Limb (tissue), 2 donors: Measurements from ENCODE around the gene ZNF662.

Experiments used
- DNase-seq, 2 donors: peaks; one replicate each; pipeline ENCODE4 v3.0.0-alpha.2; 2016; ENCODE audit errors: extremely low spot score in 2 of 2

ZNF662 gene

DNA sequence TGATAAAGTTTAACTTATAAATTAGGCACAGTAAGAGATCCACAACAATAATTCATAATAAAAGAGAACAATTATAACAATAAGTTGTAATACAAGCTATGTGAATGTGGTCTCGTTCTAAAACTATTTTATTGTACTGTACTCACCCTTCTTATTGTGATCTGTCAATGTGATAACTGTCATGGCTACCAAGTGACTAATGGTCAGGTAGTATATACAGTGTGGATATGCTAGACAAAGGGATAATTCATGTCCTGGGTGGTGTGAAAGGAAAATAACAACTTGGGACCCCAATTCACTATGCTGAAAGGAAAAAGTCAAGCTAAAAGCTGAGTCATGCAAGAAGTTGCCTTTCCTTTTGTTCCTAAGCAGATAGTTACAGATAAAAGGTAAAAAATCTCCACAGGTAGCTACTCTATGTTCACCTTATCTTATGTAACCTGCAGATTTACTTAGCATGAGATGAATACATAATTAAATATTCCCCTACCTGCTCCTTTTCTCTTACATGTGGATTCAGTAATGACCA lies 19.6 kb upstream of the ZNF662 start:
- no peak for DNase-seq

DNA sequence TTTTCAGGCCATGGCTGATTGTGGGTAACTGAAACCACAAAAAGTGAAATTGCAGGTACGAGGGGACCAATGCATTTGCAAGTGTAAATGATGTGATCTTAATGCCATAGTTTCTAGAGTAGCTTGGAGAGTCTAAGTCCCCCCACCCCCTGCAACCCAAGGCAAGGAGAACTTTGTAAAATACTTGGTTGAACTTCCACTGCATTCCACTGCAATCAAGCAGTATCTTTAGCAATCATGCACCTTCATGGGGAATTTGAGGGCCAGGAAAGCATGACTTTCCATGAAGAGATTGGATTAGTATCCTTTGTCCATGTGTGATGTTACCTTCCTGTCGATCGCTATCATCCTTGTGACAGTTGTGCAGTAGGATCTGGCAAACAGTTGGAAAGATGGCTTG lies 18.9 kb upstream of the ZNF662 start:
- DNase-seq = no peak

DNA sequence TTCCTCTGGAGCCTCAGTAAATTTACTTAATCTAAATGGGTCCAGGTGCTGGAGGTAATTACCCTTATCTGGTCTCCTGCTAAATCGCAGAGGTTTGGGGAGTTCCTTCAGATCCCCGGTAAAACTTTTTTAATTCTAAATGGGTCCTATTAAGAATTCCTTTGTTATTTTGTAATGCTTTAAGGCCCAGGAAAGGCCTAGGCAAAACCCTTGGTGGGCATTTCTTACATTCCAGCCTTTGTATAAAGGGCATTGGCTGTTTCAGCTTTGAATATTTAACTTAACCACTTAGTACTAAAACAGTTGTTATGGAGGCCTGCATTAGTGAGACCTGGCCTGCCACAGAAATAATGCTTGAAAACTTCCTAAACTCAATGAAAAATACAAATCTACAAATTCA lies 14.9 kb upstream of the ZNF662 start:
- DNase-seq = no peak

DNA sequence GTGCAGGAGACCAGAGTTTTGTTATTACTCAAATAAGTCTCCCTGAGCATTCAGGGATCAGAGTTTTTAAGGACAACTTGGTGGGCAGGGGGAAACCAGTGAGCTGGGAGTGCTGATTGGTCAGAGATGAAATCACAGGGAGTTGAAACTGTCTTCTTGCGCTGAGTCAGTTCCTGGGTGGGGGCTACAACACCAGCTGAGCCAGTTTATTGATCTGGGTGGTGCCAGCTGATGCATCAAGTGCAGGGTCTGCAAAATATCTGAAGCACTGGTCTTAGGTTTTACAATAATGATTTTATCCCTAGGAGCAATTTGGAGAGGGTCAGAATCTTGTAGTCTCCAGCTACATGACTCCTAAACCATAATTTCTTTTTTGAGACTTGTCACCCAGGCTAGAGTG lies 13.8 kb upstream of the ZNF662 start:
- DNase-seq = no peak

DNA sequence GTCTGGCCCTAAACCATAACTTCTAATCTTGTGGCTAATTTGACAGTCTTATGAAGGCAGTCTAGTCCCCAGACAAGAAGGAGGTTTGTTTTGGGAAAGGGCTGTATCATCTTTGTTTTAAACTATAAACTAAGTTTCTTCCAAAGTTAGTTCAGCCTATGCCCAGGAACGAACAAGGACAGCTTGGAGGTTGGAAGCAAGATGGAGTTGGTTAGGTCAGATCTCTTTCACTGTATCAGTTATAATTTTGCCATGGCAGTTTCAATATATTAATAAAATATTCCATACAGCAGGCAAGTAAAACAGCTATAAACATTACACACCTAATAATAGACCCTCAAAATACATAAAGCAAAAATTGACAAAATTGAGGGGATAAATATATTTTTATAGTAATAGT lies 13.1 kb upstream of the ZNF662 start:
- DNase-seq = no peak

DNA sequence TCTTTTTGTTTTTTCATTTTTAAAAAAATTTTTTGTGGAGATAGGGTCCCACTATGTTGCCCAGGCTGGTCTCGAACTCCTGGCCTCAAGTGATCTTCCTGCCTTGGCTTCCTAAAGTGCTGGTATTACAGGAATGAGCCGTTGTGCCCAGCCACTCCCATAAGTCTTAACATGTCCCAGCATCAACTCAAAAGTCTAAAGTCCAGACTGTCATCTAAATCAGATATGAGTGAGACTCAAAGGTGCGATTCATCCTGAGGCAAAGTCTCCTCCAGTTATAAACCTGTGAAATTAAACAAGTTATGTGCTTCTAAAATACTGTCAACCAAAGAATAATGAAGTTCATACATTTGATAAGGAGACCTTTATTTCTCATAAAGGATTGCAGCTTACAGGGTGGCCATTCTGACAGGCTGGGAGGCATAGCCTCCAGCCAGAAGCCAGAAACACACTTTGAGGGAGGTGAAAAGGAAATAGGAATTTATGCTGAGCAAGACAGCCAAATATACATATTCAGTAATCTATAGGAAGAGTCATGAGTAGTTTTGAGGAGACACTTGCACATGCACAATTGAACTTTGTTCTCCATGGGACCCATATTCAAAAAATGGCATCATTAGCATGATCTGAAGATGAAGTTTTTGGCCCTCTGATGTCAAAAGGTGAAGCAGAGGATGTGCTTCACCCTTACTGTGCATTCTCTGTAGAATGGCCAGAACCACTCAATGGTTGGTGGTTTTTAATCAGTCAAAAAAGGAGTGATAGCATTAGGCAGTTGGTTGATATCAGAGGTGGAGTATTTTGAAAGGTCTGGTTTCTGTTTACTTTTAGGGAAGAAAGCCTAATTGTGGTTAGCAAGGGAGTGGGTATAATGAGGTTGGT lies 11.0 kb upstream of the ZNF662 start:
- no peak for DNase-seq

DNA sequence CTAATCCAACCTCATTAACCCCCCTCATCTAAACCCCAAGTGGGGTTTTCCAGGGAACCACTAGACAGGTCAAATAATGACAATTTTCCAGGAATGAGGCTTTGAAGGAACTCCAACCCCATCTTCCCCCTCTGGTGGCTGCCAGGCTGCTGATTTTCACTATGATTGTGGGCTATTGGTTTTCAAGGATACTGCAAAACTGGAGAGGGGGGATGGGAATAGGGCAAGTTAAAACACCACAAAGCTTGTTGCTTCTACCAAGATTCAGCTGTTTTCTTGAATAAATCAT lies 10.4 kb upstream of the ZNF662 start:
- no peak for DNase-seq

DNA sequence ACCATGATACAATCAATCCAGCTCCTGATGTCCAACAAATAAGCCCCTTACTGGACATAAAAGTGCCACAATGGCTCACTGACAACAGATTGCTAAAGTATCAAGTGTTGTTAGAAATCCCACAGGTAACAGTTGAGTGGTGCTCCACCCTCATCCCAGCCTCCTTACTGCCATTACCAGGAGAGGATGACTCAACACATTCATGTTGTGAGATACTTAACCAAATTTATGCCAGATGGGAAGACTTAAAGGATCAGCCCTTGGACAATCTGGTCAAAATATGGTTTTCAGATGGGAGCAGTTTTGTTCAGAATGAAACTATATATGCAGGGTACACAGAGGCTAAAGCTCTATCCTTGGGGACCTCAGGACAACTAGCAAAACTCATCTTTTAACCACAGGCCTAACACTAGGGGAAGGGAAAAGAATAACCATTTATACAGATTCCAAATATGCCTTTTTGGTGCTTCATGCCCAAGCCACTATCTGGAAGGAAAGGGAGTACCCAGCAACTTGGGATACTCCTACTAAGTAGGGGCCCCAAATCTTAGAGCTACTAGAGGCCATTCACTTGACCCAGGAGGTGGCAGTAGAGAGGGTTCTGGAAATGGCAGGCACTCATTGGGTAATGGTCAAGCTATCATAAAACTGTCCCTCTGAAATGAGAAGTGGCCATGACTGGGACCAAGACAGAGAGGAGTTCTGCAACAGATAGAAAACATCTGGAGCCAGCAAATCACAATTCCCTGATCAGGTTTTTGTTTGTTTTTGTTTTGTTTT lies 6.9 kb upstream of the ZNF662 start:
- no peak for DNase-seq

DNA sequence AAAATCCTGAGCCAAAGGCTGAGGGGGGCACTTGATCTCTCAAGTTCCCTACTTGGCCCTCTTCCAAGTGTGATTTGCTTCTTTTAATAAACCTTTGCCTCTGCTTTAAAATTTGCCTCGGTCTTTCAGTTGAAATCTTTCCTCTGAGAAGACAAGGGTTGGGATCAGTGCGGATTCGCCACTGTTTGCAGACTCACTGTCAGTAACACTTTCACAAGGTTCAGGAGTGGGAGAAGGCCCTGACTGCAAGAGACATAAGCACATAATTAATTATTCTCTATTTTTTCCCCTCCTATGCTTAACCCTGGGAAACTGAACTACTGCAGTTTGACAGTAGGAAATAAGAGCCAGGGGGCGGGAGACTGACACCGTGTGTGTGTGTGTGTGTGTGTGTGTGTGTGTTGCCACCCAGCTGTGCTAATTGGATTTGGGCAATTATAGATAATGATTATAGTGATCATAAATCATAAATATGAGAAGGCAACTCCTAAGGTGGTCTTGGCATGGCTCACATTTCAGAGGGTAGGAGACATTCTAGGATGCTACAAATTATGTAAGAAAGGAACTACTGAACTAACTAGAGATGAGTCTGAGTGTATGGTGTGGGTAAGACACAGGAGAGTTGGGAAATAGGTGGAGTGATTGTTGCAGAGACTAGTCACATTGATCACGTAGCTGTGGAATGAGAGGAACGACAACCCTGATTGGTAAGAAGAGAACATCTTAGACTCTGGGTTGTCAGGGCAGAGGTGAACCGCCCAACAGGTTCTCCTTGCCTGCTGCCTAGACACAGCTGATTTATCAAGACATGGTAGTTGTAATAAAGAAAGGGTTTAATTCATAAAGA lies 5.5 kb upstream of the ZNF662 start:
- no peak for DNase-seq

DNA sequence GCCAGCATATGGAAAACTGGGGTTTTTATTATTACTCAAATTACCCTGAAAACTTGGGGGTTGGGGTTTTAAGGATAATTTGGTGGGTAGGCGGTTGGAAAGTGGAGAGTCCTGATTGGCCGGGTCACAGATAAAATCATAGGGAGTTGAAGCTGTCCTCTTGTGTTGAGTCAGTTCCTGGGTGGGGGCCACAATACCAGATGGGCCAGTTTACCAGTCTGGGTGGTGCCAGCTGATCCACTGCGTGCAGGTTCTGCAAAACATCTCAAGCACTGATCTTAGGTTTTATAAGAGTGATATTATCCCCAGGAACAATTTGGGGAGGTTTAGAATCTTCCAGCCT lies 4.9 kb upstream of the ZNF662 start:
- no peak for DNase-seq

DNA sequence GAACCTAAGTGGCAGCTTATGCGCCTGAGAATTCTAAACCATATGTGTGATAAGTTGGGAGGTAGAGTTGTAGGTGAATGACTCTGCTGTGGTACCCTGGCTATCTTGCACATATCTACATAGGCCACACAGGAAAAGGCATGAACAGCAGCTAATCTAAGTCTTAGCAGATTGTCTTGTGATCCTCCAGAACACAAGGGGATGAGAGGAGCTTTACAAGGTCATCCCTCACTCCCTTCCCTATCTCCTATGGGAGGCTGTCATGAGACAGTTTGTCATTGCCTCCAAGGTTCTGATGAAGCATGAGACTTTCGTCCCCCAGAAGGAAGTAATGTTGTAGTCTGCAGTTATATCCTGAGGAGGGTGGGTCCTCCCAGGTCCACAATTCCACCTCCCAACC lies 3.7 kb upstream of the ZNF662 start:
- no peak for DNase-seq

DNA sequence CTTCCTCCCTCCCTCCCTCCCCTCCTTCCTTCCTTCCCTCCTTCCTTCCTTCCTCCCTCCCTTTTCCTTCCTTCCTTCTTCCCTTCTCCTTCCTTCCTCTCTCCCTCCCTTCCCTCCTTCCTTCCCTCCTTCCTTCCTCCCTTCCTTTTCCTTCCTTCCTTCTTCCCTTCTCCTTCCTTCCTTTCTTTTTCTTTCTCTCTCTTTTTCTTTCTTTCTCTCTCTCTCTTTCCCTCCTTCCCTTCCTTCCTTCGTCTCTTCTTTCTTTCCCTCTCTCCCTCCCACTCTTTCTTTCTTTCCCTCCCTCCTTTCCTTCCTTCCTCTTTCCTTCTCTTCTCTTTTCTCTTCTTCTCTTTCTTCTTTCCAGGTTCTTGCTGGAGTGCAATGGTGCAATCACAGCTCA lies 1.9 kb upstream of the ZNF662 start:
- DNase-seq = no peak

DNA sequence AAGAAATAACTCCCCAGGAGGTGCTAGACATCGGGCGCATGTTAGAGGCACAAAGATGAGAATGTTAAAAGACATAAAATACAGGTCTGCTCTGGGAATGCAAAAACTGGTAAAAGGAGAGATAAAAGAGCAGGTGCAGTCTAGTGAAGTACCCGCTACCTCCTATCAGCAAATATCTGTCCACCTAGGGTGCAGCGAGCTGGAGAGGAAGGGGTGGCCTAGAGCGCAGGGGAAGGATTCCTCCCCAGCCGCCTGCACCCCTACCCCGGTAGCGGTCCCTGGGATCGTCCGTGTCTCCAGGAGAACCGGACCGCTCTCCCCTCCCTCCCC lies 237 bp upstream of the ZNF662 start:
- no peak for DNase-seq

DNA sequence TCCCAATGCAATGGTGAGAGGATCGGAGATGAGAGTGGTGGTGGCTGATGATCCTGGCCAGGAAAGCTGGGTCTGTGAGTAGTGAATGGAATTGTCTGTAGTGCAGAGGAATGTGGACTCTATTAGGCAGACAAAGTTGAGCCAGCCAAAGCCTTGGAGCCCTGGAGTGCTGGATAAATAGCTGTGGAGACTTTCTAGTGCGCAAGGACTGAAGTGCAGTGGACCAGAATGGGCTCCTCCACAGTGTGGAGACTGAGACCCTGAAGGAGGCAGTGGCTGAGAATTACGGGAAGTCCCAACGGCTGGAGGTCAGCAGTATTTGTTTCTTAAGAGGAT lies 874 bp downstream of the ZNF662 start:
- no peak for DNase-seq

DNA sequence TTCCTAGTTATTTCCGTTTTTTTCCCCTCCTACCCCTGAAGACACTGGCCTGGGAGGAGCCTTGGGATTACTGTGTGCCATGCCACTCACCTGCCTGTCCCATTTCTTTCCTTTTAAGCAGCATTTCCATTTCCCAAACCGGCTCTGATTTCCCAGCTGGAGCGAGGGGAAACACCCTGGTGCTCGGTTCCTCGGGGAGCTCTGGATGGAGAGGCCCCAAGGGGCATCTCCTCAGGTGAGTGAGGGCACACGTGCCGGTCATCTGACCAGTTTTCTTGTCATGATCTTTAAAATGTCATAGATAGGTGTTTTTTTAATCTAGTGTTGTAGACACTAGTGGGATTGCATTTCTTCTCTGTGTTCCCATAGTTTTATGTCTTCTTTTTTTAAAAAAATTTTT lies 2.7 kb downstream of the ZNF662 start:
- no peak for DNase-seq

DNA sequence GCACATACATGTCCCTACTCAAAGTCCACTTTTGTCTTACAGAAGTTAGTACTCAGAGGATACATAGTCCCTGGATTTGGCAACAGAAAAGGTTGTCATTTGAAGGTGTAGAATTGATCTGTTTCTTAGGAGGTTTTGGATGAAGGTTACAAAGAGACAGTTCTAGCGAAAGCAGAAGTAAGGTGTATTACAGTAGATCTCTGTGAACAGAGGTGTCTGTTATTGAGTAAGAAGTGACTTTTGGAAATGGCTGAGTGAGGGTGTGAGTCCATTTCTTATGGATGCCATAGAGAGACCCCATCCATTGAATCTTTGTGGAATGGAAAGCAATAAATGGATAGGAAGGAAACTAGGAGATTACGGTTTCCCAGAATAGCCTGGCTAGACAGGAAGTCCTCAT lies 5.6 kb downstream of the ZNF662 start:
- no peak for DNase-seq

DNA sequence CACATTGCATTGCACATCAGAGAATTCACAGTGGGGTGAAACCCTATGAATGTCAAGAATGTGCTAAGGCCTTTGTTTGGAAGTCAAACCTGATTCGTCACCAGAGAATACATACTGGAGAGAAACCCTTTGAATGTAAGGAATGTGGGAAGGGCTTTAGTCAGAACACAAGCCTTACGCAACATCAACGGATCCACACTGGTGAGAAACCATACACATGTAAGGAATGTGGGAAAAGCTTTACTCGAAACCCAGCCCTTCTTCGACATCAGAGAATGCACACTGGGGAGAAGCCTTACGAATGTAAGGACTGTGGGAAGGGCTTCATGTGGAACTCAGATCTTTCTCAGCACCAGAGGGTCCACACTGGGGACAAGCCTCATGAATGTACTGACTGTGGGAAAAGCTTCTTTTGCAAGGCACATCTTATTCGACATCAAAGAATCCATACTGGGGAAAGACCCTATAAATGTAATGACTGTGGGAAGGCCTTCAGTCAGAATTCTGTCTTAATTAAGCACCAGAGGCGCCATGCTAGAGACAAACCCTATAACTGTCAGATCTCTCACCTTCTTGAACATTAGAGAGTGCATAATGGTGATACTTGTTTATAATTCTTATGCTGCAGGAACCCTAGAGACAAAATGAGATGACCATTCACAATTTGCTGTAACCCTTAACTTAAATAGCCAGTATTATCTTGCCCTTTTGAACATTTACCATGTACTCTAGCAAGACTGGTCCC lies 9.0 kb downstream of the ZNF662 start:
- no peak for DNase-seq

DNA sequence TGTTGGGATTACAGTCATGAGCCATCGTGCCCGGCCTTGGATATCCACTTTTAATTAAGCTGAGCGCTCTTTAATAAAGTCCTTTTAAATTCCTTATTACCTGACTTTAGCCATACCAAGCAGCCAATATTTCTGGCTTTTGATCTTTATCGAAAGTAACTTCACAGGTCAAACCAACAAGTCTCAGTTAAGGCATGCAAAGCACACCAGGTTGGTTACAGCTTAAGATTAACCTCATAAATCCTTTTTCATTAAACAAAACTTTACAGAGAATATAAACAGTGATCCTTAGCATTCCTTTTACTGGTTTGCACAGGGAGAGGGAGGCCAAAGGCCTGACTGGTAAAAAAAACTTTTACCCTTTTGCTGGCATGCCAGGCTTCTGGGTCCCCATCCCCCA lies 17.7 kb downstream of the ZNF662 start:
- DNase-seq = no peak

DNA sequence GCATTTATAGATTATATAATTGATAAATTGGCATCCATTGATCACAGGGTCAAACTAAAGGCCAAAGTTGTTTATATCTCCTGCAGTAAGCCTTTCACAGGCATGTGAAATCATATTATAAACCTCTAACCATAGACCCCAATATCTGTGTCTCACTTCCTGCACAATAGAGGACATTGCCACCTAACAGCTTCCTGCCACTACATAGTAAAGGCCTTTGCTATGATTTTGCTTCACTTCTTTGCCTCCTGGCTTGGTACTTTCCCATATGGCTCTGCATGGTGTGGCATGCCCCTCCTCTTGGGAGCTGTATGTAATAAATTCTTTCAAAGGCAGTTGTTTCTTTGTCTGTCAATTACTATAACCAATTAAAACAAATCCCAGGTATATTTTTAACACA lies 20.4 kb downstream of the ZNF662 start:
- DNase-seq = no peak

DNA sequence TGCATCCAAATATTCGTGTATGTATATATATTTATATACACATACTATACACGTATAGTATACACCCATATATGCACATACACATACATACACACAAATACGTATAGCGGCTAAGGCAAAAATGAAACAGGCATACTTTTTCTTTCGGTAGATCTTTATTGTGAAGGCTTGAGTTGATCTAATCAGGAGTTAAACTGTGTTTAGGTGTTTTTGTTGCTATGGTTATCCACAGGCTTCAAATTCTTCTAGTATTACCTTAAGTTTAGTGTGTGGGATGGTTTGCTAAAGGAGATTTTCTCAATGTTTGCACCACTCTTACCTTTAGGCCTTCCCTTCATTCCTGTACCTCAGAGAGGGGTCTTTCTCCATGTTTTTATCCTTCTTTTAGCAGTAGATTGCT lies 28.2 kb downstream of the ZNF662 start:
- DNase-seq = no peak

DNA sequence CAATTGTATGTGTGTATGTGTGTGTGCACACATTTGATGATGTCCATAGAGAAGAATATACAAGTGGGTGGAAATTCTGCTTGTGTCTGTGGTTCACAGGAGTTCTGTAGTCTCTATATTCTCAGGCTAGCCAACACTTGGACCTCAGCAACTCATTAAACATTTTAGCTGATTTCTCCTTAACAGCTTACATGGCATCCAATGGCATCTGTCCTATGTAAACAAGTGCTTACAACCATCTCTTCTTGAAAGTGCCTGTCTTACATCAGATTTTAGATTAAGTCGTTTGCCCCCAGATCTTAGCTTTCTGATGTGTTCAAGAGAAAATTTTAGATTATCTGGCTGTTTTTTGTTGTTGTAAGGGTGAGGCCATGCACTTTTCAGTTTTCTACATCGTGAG lies 29.0 kb downstream of the ZNF662 start:
- no peak for DNase-seq

DNA sequence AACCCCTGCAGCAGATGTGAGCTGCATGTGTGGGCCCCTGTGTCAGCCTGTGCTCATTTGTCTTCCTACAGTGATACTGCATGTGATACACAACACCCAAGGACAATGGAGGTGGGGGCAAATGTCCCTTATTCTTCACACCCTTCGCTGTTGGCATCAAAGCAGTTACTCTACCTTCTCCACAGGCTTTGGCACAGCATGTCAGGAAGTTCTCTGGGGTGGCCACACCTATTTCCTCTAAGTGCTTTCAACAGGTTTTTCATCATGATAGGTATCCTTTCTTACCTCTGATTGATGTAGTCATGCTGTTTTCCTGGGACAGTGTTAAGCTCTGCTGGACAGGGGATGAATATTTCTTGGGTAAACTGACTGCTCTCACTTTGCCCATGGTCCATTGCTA lies 29.5 kb downstream of the ZNF662 start:
- DNase-seq = no peak
